Endothelial cell of umbilical vein (primary cell): ENCODE measurements around the gene SECISBP2. TPM values are rescaled to one million over a fixed set of nuclear protein-coding genes. Genes with fewer than 3 reads are reported as not detected.

Source experiments
- BruUV-seq: library from RNA; stranded (reverse); fragments of 400-500 nt; replicated peaks from 2 replicates; lab custom pipeline; 2021; lab: Mats Ljungman, UMichigan
- CTCF ChIA-PET: fragments of 300-600, 350-600 bp; sonication (Branson Sonifier 250); formaldehyde crosslinking; loops from one replicate; lab custom pipeline; 2021; ENCODE audit warnings: antibody characterized with exemption, inconsistent platforms; lab: Charles Lee
- POLR2A ChIA-PET: fragments of 300-600, 350-600 bp; sonication (Branson Sonifier 250); formaldehyde crosslinking; loops from one replicate; lab custom pipeline; 2021; ENCODE audit warnings: antibody characterized with exemption, inconsistent platforms; lab: Charles Lee
- DNase-seq: peaks from one replicate; pipeline ENCODE4 v3.0.0-alpha.2; 2011; ENCODE audit warnings: low read depth, low spot score
- FAIRE-seq: peaks from 2 replicates; lab custom pipeline; 2011; peaks lifted over from hg19 to GRCh38; lab: Jason Lieb, UNC
- H2AFZ ChIP-seq: 2 replicates; pipeline ENCODE4 v1.6.0; 2012; ENCODE audit warnings: low read depth, low read length, control low read depth, inconsistent platforms
- H3K27ac ChIP-seq: 2 replicates; pipeline ENCODE4 v1.5.1; 2011; ENCODE audit warnings: low read depth, mild to moderate bottlenecking, control low read depth, low read length, moderate library complexity; ENCODE audit not compliant: insufficient read depth
- H3K27me3 ChIP-seq, 2 experiments: 2 replicates each; pipeline versions ENCODE4 v1.6.0 to v1.6.1; 2011; ENCODE audit warnings: low read length in 2 of 2, mixed read lengths in 1 of 2; ENCODE audit not compliant: control insufficient read depth in 2 of 2, insufficient read depth in 2 of 2
- H3K36me3 ChIP-seq, 2 experiments: 2 replicates in 1 of 2; 3 replicates in 1 of 2; pipeline ENCODE4 v1.5.1; 2011; ENCODE audit warnings: low read length in 2 of 2, mild to moderate bottlenecking in 1 of 2, moderate library complexity in 1 of 2; ENCODE audit not compliant: control insufficient read depth in 2 of 2, insufficient read depth in 2 of 2; ENCODE audit errors: extremely low read depth in 1 of 2
- H3K4me1 ChIP-seq: 3 replicates; pipeline ENCODE4 v1.5.1; 2011; ENCODE audit warnings: mild to moderate bottlenecking, low read length; ENCODE audit not compliant: control insufficient read depth, insufficient read depth; ENCODE audit errors: extremely low read depth
- H3K4me2 ChIP-seq: 2 replicates; pipeline ENCODE4 v1.6.1; 2011; ENCODE audit warnings: low read length, control low read depth, mixed read lengths; ENCODE audit not compliant: insufficient read depth
- H3K4me3 ChIP-seq, 3 experiments: fragments of 200-600 bp in 1 of 3; sonication (generic), shearing (Covaris generic) in 1 of 3; replicated peaks in 1 of 3; 2 replicates each; pipeline ENCODE4 v1.5.1; 2011 to 2016; ENCODE audit warnings: control low read depth in 3 of 3, low read length in 3 of 3, mild to moderate bottlenecking in 2 of 3, inconsistent platforms in 1 of 3, low read depth in 1 of 3, moderate library complexity in 1 of 3; ENCODE audit not compliant: insufficient read depth in 1 of 3
- H3K79me2 ChIP-seq: 2 replicates; pipeline ENCODE4 v1.6.0; 2012; ENCODE audit warnings: low read length, inconsistent platforms; ENCODE audit not compliant: control insufficient read depth, insufficient read depth
- H3K9ac ChIP-seq: replicated peaks from 2 replicates; pipeline ENCODE3; 2011; ENCODE audit warnings: low read length, control low read depth; ENCODE audit not compliant: insufficient read depth; ENCODE audit errors: extremely low read depth
- H3K9me1 ChIP-seq: replicated peaks from 3 replicates; pipeline ENCODE4 v1.6.0; 2011; ENCODE audit warnings: mild to moderate bottlenecking, low read length; ENCODE audit not compliant: control insufficient read depth, insufficient read depth; ENCODE audit errors: extremely low read depth
- H3K9me3 ChIP-seq: replicated peaks from 2 replicates; pipeline ENCODE4 v1.5.1; 2012; ENCODE audit warnings: low read length, inconsistent platforms; ENCODE audit not compliant: control insufficient read depth, insufficient read depth
- H4K20me1 ChIP-seq: replicated peaks from 2 replicates; pipeline ENCODE3; 2011; ENCODE audit warnings: mild to moderate bottlenecking, low read length; ENCODE audit not compliant: control insufficient read depth, insufficient read depth; ENCODE audit errors: extremely low read depth
- CTCF ChIP-seq, 2 donors: IDR thresholded peaks; 1 replicate in 1 of 2; 2 replicates in 1 of 2; pipeline ENCODE4 v1.5.1; 2011; ENCODE audit warnings: low read length in 2 of 2, mild to moderate bottlenecking in 2 of 2, moderate library complexity in 2 of 2, control low read depth in 1 of 2, inconsistent platforms in 1 of 2, low read depth in 1 of 2; ENCODE audit not compliant: insufficient read depth in 1 of 2; ENCODE audit errors: extremely low read depth in 1 of 2
- EZH2 ChIP-seq: IDR thresholded peaks from 2 replicates; pipeline ENCODE4 v1.6.1; 2012; ENCODE audit warnings: borderline replicate concordance, low read depth, mild to moderate bottlenecking, moderate library complexity, low read length, inconsistent platforms; ENCODE audit not compliant: severe bottlenecking
- FOS ChIP-seq: IDR thresholded peaks from 2 replicates; pipeline ENCODE4 v1.6.1; 2011; ENCODE audit warnings: mild to moderate bottlenecking, low read length, moderate library complexity, borderline replicate concordance; ENCODE audit not compliant: insufficient read depth
- GATA2 ChIP-seq: IDR thresholded peaks from 2 replicates; pipeline ENCODE4 v1.7.0; 2011; ENCODE audit warnings: low read depth, mild to moderate bottlenecking, moderate library complexity, mixed read lengths, low read length; ENCODE audit not compliant: insufficient read length, insufficient read depth
- JUN ChIP-seq: IDR thresholded peaks from 2 replicates; pipeline ENCODE4 v1.6.1; 2011; ENCODE audit warnings: borderline replicate concordance, low read depth; ENCODE audit not compliant: insufficient read length, insufficient read depth
- MAX ChIP-seq: IDR thresholded peaks from 2 replicates; pipeline ENCODE4 v1.6.1; 2011; ENCODE audit not compliant: insufficient read depth, insufficient read length
- MYC ChIP-seq: IDR thresholded peaks from one replicate; pipeline ENCODE4 v1.6.1; 2011; ENCODE audit warnings: mild to moderate bottlenecking, low read depth, low read length
- POLR2A ChIP-seq: IDR thresholded peaks from 2 replicates; pipeline ENCODE4 v1.6.1; 2012; ENCODE audit warnings: low read depth, mild to moderate bottlenecking, control low read depth, low read length
- POLR2AphosphoS5 ChIP-seq: IDR thresholded peaks from 2 replicates; pipeline ENCODE4 v1.6.1; 2012; ENCODE audit warnings: low read depth, mild to moderate bottlenecking, control low read depth, low read length, moderate library complexity; ENCODE audit not compliant: insufficient read depth
- dilution Hi-C: fragments of 300-500 bp; cut with MboI; formaldehyde crosslinking; loops from one replicate; pipeline ENCODE4 v1.15.0; 2019; ENCODE audit warnings: low sequenced_read_pairs; ENCODE audit not compliant: extremely low pct_ligation_motif_present
- intact Hi-C: fragments of 100-400 bp; cut with micrococcal nuclease; formaldehyde crosslinking; loops from one replicate; pipeline ENCODE4 v1.10.0; 2022
- polyA plus RNA-seq, 4 experiments: library from polyadenylated mRNA; depleted of rRNA in 3 of 4; stranded (reverse) in 3 of 4; unstranded in 1 of 4; fragments of >200 nt; gene quantifications; 2 replicates each; pipeline versions ENCODE4 v1.2.1 to v1.2.3, GENCODE V29; 2011 to 2012; ENCODE audit warnings: missing spikeins in 1 of 4
- total RNA-seq: library from RNA; stranded (reverse); gene quantifications from 2 replicates; pipeline ENCODE4 v1.2.3, GENCODE V29; 2021

The SECISBP2 gene
- total and polyA plus RNA-seq, 2 donors (not counting 3 experiments of a cell fraction or from before 2014, with no cell fraction given), result 22.7 to 36.3 TPM

GRCh38 chr9:89379031-89379430 is 60.7 kb downstream of the SECISBP2 start:
- intact Hi-C loops (loop anchor here (5.0 kb wide), 1 partner anchor 168 kb away; no protein-coding TSS in a partner anchor), dilution Hi-C loops (no loop called here)
- DNase-seq (no peak), FAIRE-seq (no peak)
- ChIA-PET CTCF (interaction anchor here (1.7 to 1.8 kb wide), 2 partner anchors 60 to 170 kb away, joined by 4 to 10 read pairs; partner anchors contain the start of gene SECISBP2), POLR2A (no interaction called here)
- Histone ChIP-seq H3K9me3 (no peaks in the 10 kb centered on the region), H4K20me1 (no peaks in the 10 kb centered on the region), H3K9ac (no peak overlapping the region), H3K4me3 (no peak overlapping the region), H3K4me1 (no peaks in the 10 kb centered on the region), H3K27ac (no peak overlapping the region), H2AFZ (no peak overlapping the region), H3K9me1 (no peaks in the 10 kb centered on the region), H3K27me3 (no peaks in the 10 kb centered on the region), H3K79me2 (no peaks in the 10 kb centered on the region), H3K36me3 (no peaks in the 10 kb centered on the region), H3K4me2 (no peak overlapping the region)
- no TSS peak for BruUV-seq
- TF ChIP-seq EZH2 (no peak), MYC (no peak), CTCF (IDR thresholded peaks at IDR 0.05; ENCODE audit: extremely low read depth in 1 of 2, insufficient read depth in 1 of 2, low read depth in 1 of 2, low read length in 2 of 2) (no peak), FOS (no peak), POLR2A (no peak), MAX (no peak), POLR2AphosphoS5 (no peak), JUN (no peak), GATA2 (no peak)
